ACHN (cell line): Measurements from ENCODE around the gene SVBP.

Experiments
- DNase-seq: peaks from one replicate; pipeline ENCODE4 v3.0.0-alpha.2; 2015
- in situ Hi-C: cut with HindIII; loops from 2 replicates; pipeline ENCODE4 v1.10.0; 2017; ENCODE audit warnings: low sequenced_read_pairs, low pct_ligation_motif_present, low pct_unique_long_range_greater_than_20kb

The SVBP gene

DNA sequence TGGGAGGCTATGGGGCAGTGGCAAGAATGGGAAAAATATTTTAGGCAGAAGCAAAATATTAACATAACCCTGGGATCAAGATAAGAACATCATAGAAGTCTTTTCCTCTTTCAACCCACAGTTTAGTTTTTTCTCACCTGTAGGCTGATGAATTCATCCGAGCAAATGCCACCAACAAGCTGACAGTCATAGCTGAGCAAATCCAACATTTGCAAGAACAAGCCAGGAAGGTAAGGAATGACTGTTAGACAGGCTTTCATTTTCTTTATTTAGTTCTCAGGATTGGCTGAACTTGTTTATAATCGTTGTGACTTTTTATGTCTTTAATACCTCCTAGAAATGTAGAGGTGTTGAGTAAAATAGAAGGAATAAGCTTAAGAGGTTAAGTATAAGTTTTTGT, 43.8 kb downstream of the SVBP start:
- in situ Hi-C loops = no loop called here

DNA sequence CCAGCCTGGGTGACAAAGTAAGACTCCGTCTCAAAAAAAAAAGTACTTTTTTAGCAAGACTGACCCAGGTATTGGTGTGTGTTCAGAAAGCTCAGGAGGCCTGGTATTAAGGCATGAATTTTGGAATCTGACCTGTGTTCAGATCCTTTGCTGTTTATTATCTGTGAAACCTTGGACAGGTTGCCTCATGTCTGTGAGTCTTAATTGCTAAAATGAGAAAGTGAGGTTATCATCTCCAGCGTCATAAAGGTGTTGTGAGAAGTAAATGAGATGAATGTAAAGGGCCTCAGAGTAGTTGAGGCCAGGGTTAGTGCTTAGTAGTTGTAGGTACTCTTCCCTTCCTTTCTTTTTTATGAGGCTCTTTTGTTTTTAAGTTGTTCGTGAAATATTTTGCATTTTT, 47.4 kb downstream of the SVBP start:
- in situ Hi-C loops = no loop called here
- DNase-seq = no peak

More for the DNA sequence above, 43.8 kb downstream of the SVBP start:
- no peak for DNase-seq

DNA sequence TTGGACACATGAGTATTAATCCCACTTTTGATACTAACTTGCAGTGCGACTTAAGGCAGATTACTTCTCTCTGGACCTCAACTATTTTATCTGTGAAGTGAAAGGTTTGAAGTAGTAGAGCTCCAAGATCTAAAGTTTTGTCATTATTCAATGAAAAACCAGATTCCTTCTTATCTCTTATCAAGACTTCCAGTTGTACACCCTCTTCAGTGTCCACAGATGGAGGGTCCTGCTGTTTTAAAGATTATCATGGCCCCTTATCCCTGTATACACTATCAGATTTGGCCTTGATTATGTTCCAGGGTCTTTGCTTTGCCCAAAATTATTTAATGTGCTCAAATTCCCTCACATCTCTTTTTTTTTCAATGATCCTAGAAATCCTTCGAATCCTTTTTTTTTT, 49.0 kb downstream of the SVBP start:
- DNase-seq = no peak
- in situ Hi-C loops = no loop called here

DNA sequence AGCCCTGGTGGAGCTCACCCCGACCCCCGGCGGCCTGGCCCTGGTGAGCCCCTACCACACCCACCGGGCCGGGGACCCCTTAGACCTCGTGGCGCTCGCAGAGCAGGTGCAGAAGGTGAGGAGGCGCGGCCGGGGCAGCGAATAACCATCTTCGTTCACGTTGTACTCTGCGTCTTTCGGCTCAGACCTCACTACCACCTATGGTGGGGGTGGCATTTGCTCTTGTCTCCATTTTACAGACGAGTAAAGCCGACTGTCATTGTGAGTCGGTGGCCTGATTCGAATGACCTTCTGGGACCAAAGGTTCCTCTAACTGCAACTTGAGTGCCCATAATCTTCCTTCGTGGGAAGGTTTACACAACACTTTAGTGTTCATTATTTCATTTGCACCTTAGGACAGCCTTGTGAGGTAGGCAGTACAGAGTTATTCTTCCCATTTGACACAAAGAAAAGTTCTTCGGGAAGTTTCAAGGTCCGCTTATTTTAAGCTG, 49.6 kb downstream of the SVBP start:
- DNase-seq = peak; percentile 5
- in situ Hi-C loops = no loop called here

DNA sequence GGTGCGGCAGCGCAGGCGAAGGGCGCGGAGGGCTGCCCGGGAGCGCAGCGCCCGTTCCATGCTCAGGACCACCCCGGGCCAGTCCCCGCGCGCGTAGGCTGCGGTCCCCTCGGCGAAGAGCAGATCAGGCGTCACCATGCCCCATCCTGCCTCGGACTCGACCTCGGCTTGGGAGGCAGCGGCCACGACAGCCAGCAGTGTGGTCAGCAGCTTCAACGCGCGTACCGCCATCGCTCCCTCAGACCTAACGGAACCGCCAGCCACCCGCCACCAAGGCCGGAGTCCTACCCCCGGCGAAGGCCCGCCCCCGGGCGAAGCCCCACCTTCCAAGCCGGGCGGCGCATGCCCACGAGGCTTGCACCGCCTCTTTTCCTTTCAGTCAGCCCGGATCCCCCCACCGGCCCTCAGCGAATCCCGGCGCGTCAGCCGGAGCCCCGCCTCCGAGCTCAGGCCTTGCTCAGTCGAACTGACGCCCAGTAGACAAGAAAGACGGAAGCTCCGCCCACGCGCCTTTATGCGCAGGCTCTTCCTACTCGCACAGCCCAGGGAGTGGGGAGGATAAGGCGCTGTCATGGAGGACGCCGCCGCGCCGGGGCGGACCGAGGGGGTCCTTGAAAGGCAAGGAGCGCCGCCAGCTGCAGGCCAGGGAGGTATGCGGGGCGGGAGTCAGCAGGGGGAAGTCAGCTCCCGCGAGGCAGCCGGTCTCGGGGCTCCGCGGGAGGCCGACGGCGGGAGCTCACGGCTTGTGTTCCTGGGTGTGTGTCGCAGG, 50.3 kb downstream of the SVBP start, which contains the start of the genes C1orf50 and P3H1:
TSS of gene C1orf50 (plus strand) at position 509 of the 769 bp plus-strand sequence. CDS start at position 572, 63 bp downstream.
TSS of gene P3H1 (minus strand) at position 288 of the 769 bp plus-strand sequence. CDS start at position 231, 57 bp downstream.
- in situ Hi-C loops = no loop called here
- peak; percentile 97 for DNase-seq

DNA sequence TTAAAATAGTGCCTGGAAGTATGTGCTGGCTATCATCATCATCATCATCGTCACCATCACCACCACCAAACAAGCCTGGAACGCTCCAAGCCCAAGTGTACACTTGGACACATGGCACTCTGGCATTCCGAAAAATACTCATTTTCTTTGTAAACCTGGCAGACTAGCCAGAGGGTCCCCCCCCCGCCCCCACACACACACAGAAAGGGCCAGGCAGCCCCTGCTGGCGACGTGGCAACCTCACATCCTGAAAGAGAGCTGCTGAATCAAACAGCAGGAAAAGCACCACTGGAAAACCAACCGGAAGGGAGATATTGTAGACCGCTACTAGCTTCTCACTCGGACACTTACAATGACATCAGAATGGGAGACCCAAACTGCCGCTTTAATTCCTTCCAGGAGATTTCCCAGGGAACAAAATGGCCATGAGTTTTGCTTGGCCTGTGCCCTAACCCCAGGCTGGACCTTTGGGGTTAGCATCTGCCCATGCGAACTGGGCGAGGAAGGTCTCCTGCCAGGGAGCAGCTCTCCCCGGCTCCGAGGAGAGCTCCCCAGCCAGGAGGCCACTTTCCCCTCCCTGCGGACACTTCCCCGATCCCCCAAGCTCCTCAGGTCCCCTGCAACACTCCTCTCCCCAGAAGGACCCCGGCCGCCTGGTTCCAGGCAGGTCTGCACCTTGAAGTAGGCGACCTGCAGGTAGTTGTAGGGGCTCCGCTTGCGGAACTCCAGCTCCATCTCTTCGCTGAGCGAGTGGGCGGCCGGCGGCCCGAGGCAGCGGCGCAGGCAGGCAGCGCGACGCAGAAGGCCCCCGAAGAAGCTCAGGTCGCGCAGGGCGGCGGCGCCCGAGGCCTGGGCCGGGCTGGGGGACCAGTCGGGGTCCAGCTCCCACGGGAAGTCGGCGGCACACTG, 51.1 kb downstream of the SVBP start:
- in situ Hi-C loops = no loop called here
- peak; percentile 78 for DNase-seq

DNA sequence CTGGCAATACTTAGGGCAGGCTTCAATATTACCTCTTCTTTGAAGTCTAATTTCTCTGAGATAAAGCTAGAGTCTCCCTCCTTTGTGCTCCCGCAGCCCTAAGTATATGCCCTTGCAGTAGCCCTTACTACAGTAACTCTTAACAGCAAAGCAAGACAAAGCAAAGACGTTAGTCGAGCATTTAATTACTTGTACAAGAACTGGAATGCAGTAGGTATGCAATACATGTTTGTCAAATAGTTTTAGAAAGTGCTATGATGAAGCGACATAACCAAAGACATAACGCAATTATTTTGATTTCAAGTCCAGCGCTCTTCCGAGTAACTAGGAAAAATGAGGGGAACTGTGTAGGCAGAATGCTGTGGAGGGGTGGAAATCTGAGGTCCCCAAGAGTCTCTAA, 51.9 kb downstream of the SVBP start:
- in situ Hi-C loops = no loop called here
- DNase-seq = no peak

DNA sequence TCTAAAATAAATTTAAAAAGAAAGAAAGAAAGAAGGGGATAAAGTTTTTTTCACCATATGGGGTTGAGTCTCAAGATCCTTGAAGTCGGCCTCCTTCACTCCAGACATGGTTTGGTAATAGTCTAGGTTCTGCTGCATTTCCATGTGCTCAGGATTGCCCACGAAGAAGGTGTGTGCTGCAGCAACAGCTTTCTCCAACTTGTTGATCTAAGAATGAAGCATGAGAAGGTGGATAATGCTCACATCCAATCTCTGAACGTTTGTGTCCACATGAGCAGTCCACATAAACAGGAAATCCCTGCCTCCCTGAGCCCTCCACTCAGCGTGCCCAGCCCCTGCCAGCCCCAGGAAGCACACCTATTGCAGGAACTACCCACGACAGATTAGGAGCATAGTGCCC, 54.9 kb downstream of the SVBP start:
- no peak for DNase-seq
- in situ Hi-C loops = no loop called here

DNA sequence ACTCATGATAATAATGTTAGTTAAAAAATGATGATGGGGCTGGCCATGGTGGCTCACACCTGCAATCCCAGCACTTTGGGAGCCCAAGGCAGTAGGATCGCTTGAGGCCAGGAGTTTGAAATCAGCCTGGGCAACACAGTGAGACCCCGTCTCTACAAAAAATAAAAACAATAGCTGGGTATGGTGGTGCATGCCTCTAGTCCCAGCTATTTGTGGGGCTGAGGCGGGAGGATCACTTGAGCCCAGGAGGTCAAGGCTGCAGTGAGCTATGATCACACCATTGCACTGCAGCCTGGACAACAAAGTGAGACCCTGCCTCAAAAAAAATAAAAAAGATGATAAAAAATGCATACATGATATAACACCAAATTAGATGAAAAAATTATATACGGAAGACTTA, 55.6 kb downstream of the SVBP start:
- in situ Hi-C loops = no loop called here
- DNase-seq = no peak

DNA sequence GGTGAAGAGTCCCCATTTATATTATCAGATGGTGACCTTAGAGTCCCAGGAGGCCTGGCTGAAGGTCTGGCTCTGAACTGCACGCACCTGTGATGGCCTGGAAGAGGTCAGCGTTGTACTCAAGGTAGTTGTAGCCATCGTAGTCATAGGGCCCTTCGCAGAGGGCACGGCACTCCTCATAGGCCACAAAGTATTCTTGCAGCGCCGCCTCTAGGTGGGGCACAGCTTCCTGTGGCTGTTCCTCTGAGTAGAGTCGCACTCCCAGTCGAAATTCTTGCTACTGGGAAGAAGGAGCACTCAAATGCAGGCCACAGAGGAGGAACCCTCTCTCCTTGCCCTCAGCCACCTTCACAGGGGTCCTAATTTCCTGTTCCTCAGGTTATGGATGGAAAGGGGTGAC, 58.1 kb downstream of the SVBP start:
- in situ Hi-C loops = no loop called here
- DNase-seq = no peak

DNA sequence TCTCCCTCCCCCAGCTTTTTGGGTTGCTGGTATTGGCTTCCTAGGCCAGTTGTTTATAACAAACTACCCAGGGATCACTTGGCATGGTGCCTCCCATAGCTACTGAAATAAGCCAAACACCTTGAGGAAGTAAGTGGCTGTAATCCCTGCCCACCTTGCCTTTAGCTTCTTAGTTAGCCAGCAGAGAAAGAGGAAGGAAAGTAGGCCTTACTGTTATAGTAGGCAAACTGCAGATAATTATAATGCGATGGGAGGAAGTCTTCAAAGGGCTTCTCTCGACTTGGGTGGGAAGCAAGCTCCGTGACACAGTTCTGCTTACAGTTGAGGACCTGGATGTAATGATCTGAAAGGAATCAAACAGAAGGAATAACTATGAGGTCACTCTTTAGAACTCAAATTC, 58.6 kb downstream of the SVBP start:
- DNase-seq = no peak
- in situ Hi-C loops = no loop called here

DNA sequence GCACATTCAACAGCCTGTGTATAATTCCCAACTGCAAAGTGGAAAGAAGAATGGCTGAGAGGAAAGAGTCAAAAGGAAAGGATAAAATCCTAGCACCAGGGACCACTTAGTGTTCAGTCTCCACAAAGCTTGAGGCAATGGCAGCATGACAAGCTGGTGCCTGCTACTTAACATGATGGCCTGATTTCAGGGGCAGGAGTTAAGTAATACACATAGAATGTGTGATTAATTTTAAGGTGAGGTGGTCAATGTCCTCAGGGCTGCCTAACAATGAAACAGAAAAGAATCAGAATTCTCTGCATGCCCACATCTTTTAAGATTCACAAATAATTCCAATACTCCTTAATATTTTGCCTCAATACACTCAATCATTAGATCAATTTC, 59.3 kb downstream of the SVBP start:
- in situ Hi-C loops = no loop called here
- DNase-seq = no peak
